ENCODE results near the gene PDCD6IP. TPM values are rescaled to one million over a fixed set of nuclear protein-coding genes. Genes with fewer than 3 reads are reported as not detected.

The PDCD6IP gene
- total and polyA plus RNA-seq, 4 experiments from 2014 or later, result 59.2 to 237 (median 152) TPM

DNA sequence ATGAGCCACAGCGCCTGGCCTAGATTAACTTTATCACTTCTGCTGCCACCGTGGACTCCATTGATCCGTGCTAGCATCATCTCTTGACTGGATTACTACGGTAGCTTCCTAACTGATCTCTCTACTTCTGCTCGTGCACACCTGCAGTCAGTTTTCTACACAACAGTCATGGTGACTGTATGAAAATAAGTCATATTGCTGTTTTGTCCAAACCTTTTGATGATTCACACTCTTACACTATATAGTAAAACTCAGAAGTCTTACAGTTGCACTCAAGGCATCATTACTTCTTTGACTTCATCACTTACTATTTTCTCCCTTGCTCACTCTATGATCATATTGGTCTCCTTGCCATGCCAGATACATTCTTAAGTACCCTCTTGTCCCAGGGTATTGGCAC is 10.1 kb downstream of the PDCD6IP start:
- H3K36me3 Mint-ChIP-seq, result peaks cover 28% of the 10 kb centered on the region in 2 donors
- peaks cover 50 to 76% (median 68%) of the 10 kb centered on the region in 4 donors for H3K4me1 Mint-ChIP-seq
- H3K4me3 ChIP-seq (ENCODE audit: low read length in 2 of 2), result no peak overlapping the region
- no peaks in the 10 kb centered on the region for H3K9me3 ChIP-seq (ENCODE audit: control insufficient read depth in 1 of 2, low read length in 2 of 2)
- H3K27me3 ChIP-seq (ENCODE audit: insufficient read depth, low read length), result no peaks in the 10 kb centered on the region
- H3K27ac ChIP-seq (ENCODE audit: low read depth, low read length), result no peak overlapping the region
- H3K27ac Mint-ChIP-seq, result peak overlapping the region in 4 of 7 donors; percentile 7 to 20 (median 16)
- DNase-seq, result no peak
- H3K4me3 Mint-ChIP-seq, result peak overlapping the region in 2 of 8 donors; percentile 5 to 7
- H3K27me3 Mint-ChIP-seq, result no peaks in the 10 kb centered on the region
- no peaks in the 10 kb centered on the region for H3K9me3 Mint-ChIP-seq
- CTCF ChIA-PET (ENCODE audit: partially characterized antibody), result no interaction called here
- POLR2A ChIA-PET (ENCODE audit: partially characterized antibody), result no interaction called here
- intact Hi-C loops (cut with micrococcal nuclease), result no loop called here
- H3K36me3 ChIP-seq (ENCODE audit: insufficient read depth, low read length), result no peaks in the 10 kb centered on the region
- peaks cover 64% of the 10 kb centered on the region for H3K4me1 ChIP-seq (ENCODE audit: insufficient read depth, low read length)

DNA sequence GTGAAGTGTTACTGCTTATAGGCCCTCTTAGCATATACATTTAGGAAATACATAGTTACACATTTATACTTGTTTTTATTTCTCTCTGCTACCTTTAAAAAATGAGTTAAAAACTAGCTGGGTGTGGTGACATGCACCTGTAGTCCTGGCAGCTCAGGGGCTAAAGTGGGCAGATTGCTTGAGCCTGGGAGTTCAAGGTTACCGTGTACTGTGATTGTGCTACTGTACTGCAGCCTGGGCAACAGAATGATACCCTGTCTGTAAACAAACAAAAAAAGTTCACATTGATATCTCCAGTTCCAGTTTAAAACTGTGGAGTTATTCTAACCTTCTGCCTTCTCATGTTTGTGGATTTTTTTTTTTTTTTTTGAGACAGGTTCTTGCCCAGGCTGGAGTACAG is 12.1 kb downstream of the PDCD6IP start:
- Mint-ChIP-seq H3K4me1 (peaks cover 41 to 68% (median 58%) of the 10 kb centered on the region in 4 donors), H3K4me3 (no peak overlapping the region), H3K27ac (peak overlapping the region in 5 of 7 donors; percentile 15 to 64 (median 22)), H3K9me3 (no peaks in the 10 kb centered on the region), H3K27me3 (no peaks in the 10 kb centered on the region), H3K36me3 (peaks cover 30 to 35% of the 10 kb centered on the region in 2 donors)
- no peaks in the 10 kb centered on the region for H3K9me3 ChIP-seq (ENCODE audit: control insufficient read depth in 1 of 2, low read length in 2 of 2)
- intact Hi-C loops (cut with micrococcal nuclease), result no loop called here
- H3K27me3 ChIP-seq (ENCODE audit: insufficient read depth, low read length), result no peaks in the 10 kb centered on the region
- ChIA-PET CTCF (ENCODE audit: partially characterized antibody) (interaction anchor here (1.5 to 2.7 kb wide), 2 partner anchors 12 to 24 kb away, joined by 4 to 10 read pairs; partner anchors contain the start of gene PDCD6IP), POLR2A (ENCODE audit: partially characterized antibody) (interaction anchor here (1.0 to 1.1 kb wide), 2 partner anchors 9 to 11 kb away, joined by 4 to 6 read pairs; no protein-coding TSS in a partner anchor)
- H3K36me3 ChIP-seq (ENCODE audit: insufficient read depth, low read length), result no peaks in the 10 kb centered on the region
- H3K27ac ChIP-seq (ENCODE audit: low read depth, low read length), result no peak overlapping the region
- H3K4me1 ChIP-seq (ENCODE audit: insufficient read depth, low read length), result peaks cover 52% of the 10 kb centered on the region
- H3K4me3 ChIP-seq (ENCODE audit: low read length in 2 of 2), result no peak overlapping the region
- DNase-seq, result no peak

DNA sequence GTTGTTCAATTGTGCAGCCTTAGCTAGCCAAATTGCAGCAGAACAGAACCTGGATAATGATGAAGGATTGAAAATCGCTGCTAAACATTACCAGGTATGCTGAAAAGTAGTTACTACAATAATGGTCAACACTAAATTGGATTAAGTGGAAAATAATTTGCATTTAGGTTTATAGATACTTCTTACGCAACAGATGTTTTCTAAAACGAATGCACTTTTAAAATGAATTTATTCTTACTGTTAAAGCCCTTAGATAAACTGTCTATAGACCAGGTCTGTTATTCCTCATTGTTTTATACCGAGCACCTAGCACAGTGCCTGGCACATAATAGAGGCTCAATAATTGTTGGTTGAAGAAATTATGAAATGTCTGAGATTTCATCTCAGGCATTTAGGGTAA is 23.6 kb downstream of the PDCD6IP start:
- peaks cover 32 to 66% of the 10 kb centered on the region in 2 donors for H3K36me3 Mint-ChIP-seq
- H3K4me3 Mint-ChIP-seq, result no peak overlapping the region
- intact Hi-C loops (cut with micrococcal nuclease), result no loop called here
- ChIA-PET CTCF (ENCODE audit: partially characterized antibody) (no interaction called here), POLR2A (ENCODE audit: partially characterized antibody) (interaction anchor here (1.4 kb wide), 1 partner anchor 11 kb away, joined by 4 read pairs; no protein-coding TSS in a partner anchor)
- no peak overlapping the region for H3K27ac Mint-ChIP-seq
- H3K4me1 Mint-ChIP-seq, result peaks cover 5 to 7% (median 6%) of the 10 kb centered on the region in 4 donors
- Histone ChIP-seq H3K9me3 (ENCODE audit: control insufficient read depth in 1 of 2, low read length in 2 of 2) (no peaks in the 10 kb centered on the region), H3K27ac (ENCODE audit: low read depth, low read length) (no peak overlapping the region), H3K27me3 (ENCODE audit: insufficient read depth, low read length) (no peaks in the 10 kb centered on the region), H3K4me1 (ENCODE audit: insufficient read depth, low read length) (no peaks in the 10 kb centered on the region), H3K36me3 (ENCODE audit: insufficient read depth, low read length) (peaks cover 7% of the 10 kb centered on the region), H3K4me3 (ENCODE audit: low read length in 2 of 2) (no peak overlapping the region)
- H3K27me3 Mint-ChIP-seq, result no peaks in the 10 kb centered on the region
- DNase-seq, result no peak
- H3K9me3 Mint-ChIP-seq, result no peaks in the 10 kb centered on the region

GRCh38 chr3:33823821-33824220 is 25.4 kb downstream of the PDCD6IP start:
- Mint-ChIP-seq H3K36me3 (peaks cover 45 to 78% of the 10 kb centered on the region in 2 donors), H3K9me3 (no peaks in the 10 kb centered on the region), H3K27ac (no peak overlapping the region), H3K4me1 (peaks cover 2 to 9% (median 3%) of the 10 kb centered on the region in 4 donors), H3K4me3 (no peak overlapping the region), H3K27me3 (no peaks in the 10 kb centered on the region)
- Histone ChIP-seq H3K9me3 (ENCODE audit: control insufficient read depth in 1 of 2, low read length in 2 of 2) (no peaks in the 10 kb centered on the region), H3K4me1 (ENCODE audit: insufficient read depth, low read length) (no peaks in the 10 kb centered on the region), H3K36me3 (ENCODE audit: insufficient read depth, low read length) (peaks cover 7% of the 10 kb centered on the region), H3K27me3 (ENCODE audit: insufficient read depth, low read length) (no peaks in the 10 kb centered on the region), H3K27ac (ENCODE audit: low read depth, low read length) (no peak overlapping the region), H3K4me3 (ENCODE audit: low read length in 2 of 2) (no peak overlapping the region)
- DNase-seq, result no peak
- intact Hi-C loops (cut with micrococcal nuclease), result no loop called here
- ChIA-PET CTCF (ENCODE audit: partially characterized antibody) (no interaction called here), POLR2A (ENCODE audit: partially characterized antibody) (no interaction called here)

- H3K36me3 Mint-ChIP-seq, result peaks cover 47 to 77% of the 10 kb centered on the region in 2 donors
- H3K4me1 Mint-ChIP-seq, result peaks cover 4 to 7% (median 5%) of the 10 kb centered on the region in 4 donors
- no peak overlapping the region for H3K27ac Mint-ChIP-seq
- no peaks in the 10 kb centered on the region for H3K9me3 Mint-ChIP-seq
- POLR2A ChIA-PET (ENCODE audit: partially characterized antibody), result no interaction called here
- Histone ChIP-seq H3K4me3 (ENCODE audit: low read length in 2 of 2) (no peak overlapping the region), H3K4me1 (ENCODE audit: insufficient read depth, low read length) (no peaks in the 10 kb centered on the region), H3K9me3 (ENCODE audit: control insufficient read depth in 1 of 2, low read length in 2 of 2) (no peaks in the 10 kb centered on the region), H3K27ac (ENCODE audit: low read depth, low read length) (no peak overlapping the region), H3K27me3 (ENCODE audit: insufficient read depth, low read length) (no peaks in the 10 kb centered on the region), H3K36me3 (ENCODE audit: insufficient read depth, low read length) (peaks cover 7% of the 10 kb centered on the region)
- DNase-seq, result no peak
- intact Hi-C loops (cut with micrococcal nuclease), result no loop called here
- CTCF ChIA-PET (ENCODE audit: partially characterized antibody), result no interaction called here
- no peak overlapping the region for H3K4me3 Mint-ChIP-seq
- no peaks in the 10 kb centered on the region for H3K27me3 Mint-ChIP-seq
Observed at GRCh38 chr3:33825111-33825510, 26.7 kb downstream of the PDCD6IP start.

- Mint-ChIP-seq H3K4me1 (peaks cover 7 to 14% (median 9%) of the 10 kb centered on the region in 4 donors), H3K4me3 (no peak overlapping the region), H3K27ac (peak overlapping the region in 2 of 7 donors; percentile 37 to 89), H3K27me3 (no peaks in the 10 kb centered on the region), H3K36me3 (peaks cover 55 to 79% of the 10 kb centered on the region in 2 donors), H3K9me3 (no peaks in the 10 kb centered on the region)
- Histone ChIP-seq H3K9me3 (ENCODE audit: control insufficient read depth in 1 of 2, low read length in 2 of 2) (no peaks in the 10 kb centered on the region), H3K36me3 (ENCODE audit: insufficient read depth, low read length) (peaks cover 3% of the 10 kb centered on the region), H3K27ac (ENCODE audit: low read depth, low read length) (no peak overlapping the region), H3K4me1 (ENCODE audit: insufficient read depth, low read length) (no peaks in the 10 kb centered on the region), H3K27me3 (ENCODE audit: insufficient read depth, low read length) (no peaks in the 10 kb centered on the region), H3K4me3 (ENCODE audit: low read length in 2 of 2) (no peak overlapping the region)
- ChIA-PET CTCF (ENCODE audit: partially characterized antibody) (no interaction called here), POLR2A (ENCODE audit: partially characterized antibody) (no interaction called here)
- DNase-seq, result no peak
- intact Hi-C loops (cut with micrococcal nuclease), result no loop called here
Observed at GRCh38 chr3:33826206-33826605, 27.8 kb downstream of the PDCD6IP start.

DNA sequence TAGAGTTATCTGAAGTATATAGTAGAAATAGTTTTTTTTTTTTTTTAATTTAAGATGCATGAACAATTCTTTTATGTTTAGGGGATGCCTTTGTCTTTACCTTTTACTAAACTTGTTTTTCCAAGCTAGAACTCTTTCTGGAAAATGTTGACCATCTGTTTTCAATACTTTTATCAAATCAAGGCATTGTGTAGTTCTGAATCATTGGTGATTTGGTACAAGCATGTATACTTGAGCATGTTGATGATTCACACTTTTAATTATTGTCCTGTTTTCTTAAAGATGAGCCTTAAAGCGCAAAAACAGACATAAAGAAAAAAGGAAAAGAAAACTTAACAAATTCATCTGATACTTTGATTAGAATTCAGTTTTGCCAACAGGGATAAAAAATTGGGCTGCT is 28.3 kb downstream of the PDCD6IP start:
- peaks cover 3% of the 10 kb centered on the region for H3K36me3 ChIP-seq (ENCODE audit: insufficient read depth, low read length)
- Mint-ChIP-seq H3K27me3 (no peaks in the 10 kb centered on the region), H3K36me3 (peaks cover 52 to 76% of the 10 kb centered on the region in 2 donors), H3K4me3 (no peak overlapping the region), H3K27ac (peak overlapping the region in 1 of 7 donors; percentile 47), H3K4me1 (peaks cover 4 to 14% (median 10%) of the 10 kb centered on the region in 4 donors), H3K9me3 (no peaks in the 10 kb centered on the region)
- no peaks in the 10 kb centered on the region for H3K27me3 ChIP-seq (ENCODE audit: insufficient read depth, low read length)
- CTCF ChIA-PET (ENCODE audit: partially characterized antibody), result no interaction called here
- H3K4me3 ChIP-seq (ENCODE audit: low read length in 2 of 2), result no peak overlapping the region
- no peaks in the 10 kb centered on the region for H3K9me3 ChIP-seq (ENCODE audit: control insufficient read depth in 1 of 2, low read length in 2 of 2)
- H3K27ac ChIP-seq (ENCODE audit: low read depth, low read length), result no peak overlapping the region
- no peaks in the 10 kb centered on the region for H3K4me1 ChIP-seq (ENCODE audit: insufficient read depth, low read length)
- POLR2A ChIA-PET (ENCODE audit: partially characterized antibody), result no interaction called here
- no peak for DNase-seq
- intact Hi-C loops (cut with micrococcal nuclease), result no loop called here

Data from CD4-positive, alpha-beta memory T cell (primary cell).